ENCODE measurements around the gene AP2A2.
"Not testable (repeated sequence)": the region's sequence is repeated elsewhere in the genome, so short reads cannot be mapped to it uniquely, and the experiment has no call there.

The AP2A2 gene

GRCh38 chr11:1000357-1001278, 74.9 kb downstream of the AP2A2 start:
- DNase-seq, result no peak

- DNase-seq, result no peak
Measured at GRCh38 chr11:1001617-1002405, 76.1 kb downstream of the AP2A2 start.

- DNase-seq, result no peak
Measured at GRCh38 chr11:1002406-1002984, 76.8 kb downstream of the AP2A2 start.

- DNase-seq, result no peak
Measured at GRCh38 chr11:1003159-1003558, 77.5 kb downstream of the AP2A2 start.

- no peak for DNase-seq
Measured at GRCh38 chr11:1005928-1006327, 80.3 kb downstream of the AP2A2 start.

GRCh38 chr11:1006762-1007161, 81.1 kb downstream of the AP2A2 start:
- no peak for DNase-seq

GRCh38 chr11:1007279-1007678, 81.6 kb downstream of the AP2A2 start:
- DNase-seq, result no peak

GRCh38 chr11:1008001-1008802, 82.5 kb downstream of the AP2A2 start:
- no peak for DNase-seq

- DNase-seq, result no peak
Measured at GRCh38 chr11:1008803-1009145, 83.1 kb downstream of the AP2A2 start.

- DNase-seq, result no peak
Measured at GRCh38 chr11:1009371-1009770, 83.7 kb downstream of the AP2A2 start.

GRCh38 chr11:1009991-1010390, 84.3 kb downstream of the AP2A2 start:
- no peak for DNase-seq

- DNase-seq, result no peak
Measured at GRCh38 chr11:1010551-1011319, 85.1 kb downstream of the AP2A2 start.

GRCh38 chr11:1011320-1011698, 85.6 kb downstream of the AP2A2 start:
- no peak for DNase-seq

GRCh38 chr11:1012291-1012690, 86.6 kb downstream of the AP2A2 start:
- DNase-seq, result no peak

GRCh38 chr11:1012740-1013630, 87.3 kb downstream of the AP2A2 start:
- no peak for DNase-seq

- DNase-seq, result no peak
Measured at GRCh38 chr11:1013631-1013935, 87.9 kb downstream of the AP2A2 start.

GRCh38 chr11:1014276-1014675, 88.6 kb downstream of the AP2A2 start:
- no peak for DNase-seq

- no peak for DNase-seq
Measured at GRCh38 chr11:1015064-1015463, 89.4 kb downstream of the AP2A2 start.

- no peak for DNase-seq
Measured at GRCh38 chr11:1015826-1016545, 90.3 kb downstream of the AP2A2 start.

- not testable (repeated sequence) for DNase-seq
Measured at GRCh38 chr11:1016610-1017126, 91.0 kb downstream of the AP2A2 start.

All from fibroblast of skin of back (primary cell).